ENCODE results near the gene ZAR1L. TPM values are rescaled to one million over a fixed set of nuclear protein-coding genes. Genes with fewer than 3 reads are reported as not detected.

ZAR1L gene
- total and polyA plus RNA-seq, 9 of the 15 experiments (the other 6 are each of a cell fraction or from before 2014, with no cell fraction given), result not detected

- TF ChIP-seq REST (IDR thresholded peaks at IDR 0.05; ENCODE audit: borderline replicate concordance) (no peak), REST (CRISPR knock-in tag; IDR thresholded peaks at IDR 0.05; ENCODE audit: low read depth) (no peak)
Observed at GRCh38 chr13:32265726-32266125, 49.4 kb downstream of the ZAR1L start (continued).

- DNase-seq (ENCODE audit: extremely low read depth in 1 of 4, low spot score in 3 of 4) (no peak), ATAC-seq (no peak), FAIRE-seq (no peak)
- Histone ChIP-seq H4K20me1 (replicated peaks; ENCODE audit: control insufficient read depth, insufficient read depth, low read length) (no peaks in the 10 kb centered on the region), H3K9ac (ENCODE audit: insufficient read depth in 1 of 2, low read depth in 2 of 2, low read length in 2 of 2) (no peak overlapping the region), H3K9me3 (replicated peaks; ENCODE audit: control insufficient read depth, insufficient read depth, low read depth, low read length) (no peaks in the 10 kb centered on the region), H3K79me2 (ENCODE audit: control insufficient read depth, insufficient read depth, low read length) (no peaks in the 10 kb centered on the region), H3K4me2 (ENCODE audit: insufficient read depth, low read length) (no peak overlapping the region), H3K36me3 (ENCODE audit: control insufficient read depth, insufficient read depth, low read length) (no peaks in the 10 kb centered on the region), H3K4me3 (no peak overlapping the region), H3K27ac (ENCODE audit: extremely low read depth, low read depth, low read length) (no peak overlapping the region), H3K4me1 (replicated peaks in 1 of 2; ENCODE audit: control insufficient read depth in 2 of 2, insufficient read depth in 2 of 2, low read length in 2 of 2) (peaks cover 0 to 4% of the 10 kb centered on the region in 2 experiments; a peak in 4 of 5 replicates), H2AFZ (ENCODE audit: low read depth, low read length) (no peak overlapping the region), H3K9me1 (ENCODE audit: control insufficient read depth, insufficient read depth, low read length) (no peaks in the 10 kb centered on the region), H3K27me3 (ENCODE audit: control insufficient read depth in 2 of 2, insufficient read depth in 2 of 2, low read length in 2 of 2) (no peaks in the 10 kb centered on the region; a peak in 1 of 5 replicates)
- ChIA-PET CTCF (ENCODE audit: low intra/inter-chr PET ratio) (no interaction called here), POLR2A (interaction anchor here (0.6 kb wide), 1 partner anchor 16 kb away, joined by 3 read pairs; no protein-coding TSS in a partner anchor)
- no TSS peak for BruUV-seq (replicated peaks)
- intact Hi-C loops (cut with micrococcal nuclease) (no loop called here), in situ Hi-C loops (cut with MboI) (no loop called here)
- no peak for TF ChIP-seq ZBED1 (IDR thresholded peaks at IDR 0.05)
- no peak for TF ChIP-seq U2AF1 (optimal IDR thresholded peaks at IDR 0.05; ENCODE audit: low read depth, low read length)
- TF ChIP-seq, protein P1, sequence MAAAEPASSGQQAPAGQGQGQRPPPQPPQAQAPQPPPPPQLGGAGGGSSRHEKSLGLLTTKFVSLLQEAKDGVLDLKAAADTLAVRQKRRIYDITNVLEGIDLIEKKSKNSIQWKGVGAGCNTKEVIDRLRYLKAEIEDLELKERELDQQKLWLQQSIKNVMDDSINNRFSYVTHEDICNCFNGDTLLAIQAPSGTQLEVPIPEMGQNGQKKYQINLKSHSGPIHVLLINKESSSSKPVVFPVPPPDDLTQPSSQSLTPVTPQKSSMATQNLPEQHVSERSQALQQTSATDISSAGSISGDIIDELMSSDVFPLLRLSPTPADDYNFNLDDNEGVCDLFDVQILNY (CRISPR knock-in tag; IDR thresholded peaks at IDR 0.05), result no peak
- TF ChIP-seq ZNF436 (CRISPR knock-in tag; IDR thresholded peaks at IDR 0.05), result no peak
- TF ChIP-seq FOXJ3 (CRISPR knock-in tag; IDR thresholded peaks at IDR 0.05), result no peak
- no peak for TF ChIP-seq WHSC1 (IDR thresholded peaks at IDR 0.05; ENCODE audit: low read length)
- TF ChIP-seq, protein P2, sequence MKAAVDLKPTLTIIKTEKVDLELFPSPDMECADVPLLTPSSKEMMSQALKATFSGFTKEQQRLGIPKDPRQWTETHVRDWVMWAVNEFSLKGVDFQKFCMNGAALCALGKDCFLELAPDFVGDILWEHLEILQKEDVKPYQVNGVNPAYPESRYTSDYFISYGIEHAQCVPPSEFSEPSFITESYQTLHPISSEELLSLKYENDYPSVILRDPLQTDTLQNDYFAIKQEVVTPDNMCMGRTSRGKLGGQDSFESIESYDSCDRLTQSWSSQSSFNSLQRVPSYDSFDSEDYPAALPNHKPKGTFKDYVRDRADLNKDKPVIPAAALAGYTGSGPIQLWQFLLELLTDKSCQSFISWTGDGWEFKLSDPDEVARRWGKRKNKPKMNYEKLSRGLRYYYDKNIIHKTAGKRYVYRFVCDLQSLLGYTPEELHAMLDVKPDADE (conservative IDR thresholded peaks at IDR 0.05; ENCODE audit: control insufficient read depth, low read depth, low read length), result no peak
- no peak for TF ChIP-seq RB1 (IDR thresholded peaks at IDR 0.05; ENCODE audit: low read depth)
- no peak for TF ChIP-seq ZNF12 (CRISPR knock-in tag; IDR thresholded peaks at IDR 0.05)
- no peak for TF ChIP-seq NR3C1 (CRISPR knock-in tag; IDR thresholded peaks at IDR 0.05)
- no peak for TF ChIP-seq JUN (IDR thresholded peaks at IDR 0.05; ENCODE audit: borderline replicate concordance, low read depth, low read length)
- TF ChIP-seq JUN (CRISPR knock-in tag; IDR thresholded peaks at IDR 0.05; ENCODE audit: borderline replicate concordance), result no peak
Observed at GRCh38 chr13:32264407-32264806, 50.8 kb downstream of the ZAR1L start.

Measured in K562 (cell line).